HG03066 (cell line): ENCODE measurements around the gene PHKA1.
"Not testable (repeated sequence)": the region's sequence is repeated elsewhere in the genome, so short reads cannot be mapped to it uniquely, and the experiment has no call there.

Source experiments
- ATAC-seq: cut with Tn5 transposase; IDR thresholded peaks from one replicate; pipeline ENCODE4 v1.9.1; 2021; ENCODE audit warnings: low read depth; ENCODE audit not compliant: unreplicated experiment

The PHKA1 gene

GRCh38 chrX:72713599-72714477 is at the start of gene PHKA1:
PHKA1 (minus strand) TSS chrX:72714306; CDS start chrX:72713880, 426 bp downstream.
- peak; percentile 61 for ATAC-seq

- ATAC-seq = not testable (repeated sequence)
Measured at GRCh38 chrX:72760454-72760853, 46.3 kb upstream of the PHKA1 start.

GRCh38 chrX:72748545-72748944 is 34.4 kb upstream of the PHKA1 start:
- not testable (repeated sequence) for ATAC-seq

- not testable (repeated sequence) for ATAC-seq
Measured at GRCh38 chrX:72745546-72745945, 31.4 kb upstream of the PHKA1 start.

- ATAC-seq = no peak
Measured at GRCh38 chrX:72735561-72735960, 21.5 kb upstream of the PHKA1 start.

GRCh38 chrX:72733636-72734035 is 19.5 kb upstream of the PHKA1 start:
- not testable (repeated sequence) for ATAC-seq

GRCh38 chrX:72727846-72728245 is 13.7 kb upstream of the PHKA1 start:
- no peak for ATAC-seq

- ATAC-seq = no peak
Measured at GRCh38 chrX:72716766-72717165, 2.7 kb upstream of the PHKA1 start.

GRCh38 chrX:72715546-72715945 is 1.4 kb upstream of the PHKA1 start:
- ATAC-seq = no peak

- ATAC-seq = no peak
Measured at GRCh38 chrX:72714478-72714916, 391 bp upstream of the PHKA1 start.

- no peak for ATAC-seq
Measured at GRCh38 chrX:72713130-72713529, 976 bp downstream of the PHKA1 start.

GRCh38 chrX:72712094-72712755 is 1.9 kb downstream of the PHKA1 start:
- no peak for ATAC-seq

- no peak for ATAC-seq
Measured at GRCh38 chrX:72705814-72706213, 8.3 kb downstream of the PHKA1 start.

- no peak for ATAC-seq
Measured at GRCh38 chrX:72705111-72705510, 9.0 kb downstream of the PHKA1 start.

GRCh38 chrX:72694170-72694569 is 19.9 kb downstream of the PHKA1 start:
- no peak for ATAC-seq

GRCh38 chrX:72693477-72693876 is 20.6 kb downstream of the PHKA1 start:
- no peak for ATAC-seq

GRCh38 chrX:72687396-72687795 is 26.7 kb downstream of the PHKA1 start:
- ATAC-seq = no peak

- ATAC-seq = no peak
Measured at GRCh38 chrX:72685810-72686456, 28.2 kb downstream of the PHKA1 start.

GRCh38 chrX:72685018-72685417 is 29.1 kb downstream of the PHKA1 start:
- no peak for ATAC-seq

GRCh38 chrX:72683631-72684030 is 30.5 kb downstream of the PHKA1 start:
- no peak for ATAC-seq

GRCh38 chrX:72676465-72676864 is 37.6 kb downstream of the PHKA1 start:
- ATAC-seq = no peak
